Stimulated activated naive CD4-positive, alpha-beta T cell treated with Interleukin-2 at 50 U/mL for 16 hours (primary cell): ENCODE results near the gene WNT7B.

ENCODE experiments used
- DNase-seq: peaks from one replicate; lab custom pipeline; 2025; lab: John Stamatoyannopoulos, UW

WNT7B gene

GRCh38 chr22:45995405-45996101, 18.6 kb upstream of the WNT7B start:
- no peak for DNase-seq

GRCh38 chr22:45994491-45995404, 17.8 kb upstream of the WNT7B start:
- DNase-seq: peak; percentile 67

GRCh38 chr22:45993841-45994240, 16.9 kb upstream of the WNT7B start:
- DNase-seq: no peak

- DNase-seq: no peak
These were observed 16.3 kb upstream of the WNT7B start for GRCh38 chr22:45993143-45993692.

- DNase-seq: no peak
These were observed 15.8 kb upstream of the WNT7B start for GRCh38 chr22:45992737-45993136.

GRCh38 chr22:45991098-45991497, 14.1 kb upstream of the WNT7B start:
- no peak for DNase-seq

- DNase-seq: no peak
These were observed 10.3 kb upstream of the WNT7B start for GRCh38 chr22:45987136-45987861.

GRCh38 chr22:45984316-45984916, 7.5 kb upstream of the WNT7B start:
- DNase-seq: no peak

GRCh38 chr22:45983797-45984196, 6.8 kb upstream of the WNT7B start:
- DNase-seq: no peak

GRCh38 chr22:45980761-45981160, 3.8 kb upstream of the WNT7B start:
- no peak for DNase-seq

- DNase-seq: no peak
These were observed 3.3 kb upstream of the WNT7B start for GRCh38 chr22:45980268-45980570.

GRCh38 chr22:45978275-45978713, 1.3 kb upstream of the WNT7B start:
- no peak for DNase-seq

GRCh38 chr22:45977551-45978274, 751 bp upstream of the WNT7B start:
- DNase-seq: no peak

- DNase-seq: no peak
These were observed 534 bp downstream of the WNT7B start for GRCh38 chr22:45976254-45977002.

- no peak for DNase-seq
These were observed 1.5 kb downstream of the WNT7B start for GRCh38 chr22:45975164-45976161.

GRCh38 chr22:45974498-45974897, 2.5 kb downstream of the WNT7B start:
- no peak for DNase-seq

GRCh38 chr22:45972889-45973253, 4.1 kb downstream of the WNT7B start:
- no peak for DNase-seq

- DNase-seq: no peak
These were observed 4.7 kb downstream of the WNT7B start for GRCh38 chr22:45972091-45972888.
